Measurements from ENCODE around the gene LTF.

The LTF gene

GRCh38 chr3:46412786-46413298, 51.9 kb downstream of the LTF start:
- DNase-seq (ENCODE audit: low read depth), result no peak
- no peak overlapping the region for H3K4me3 ChIP-seq (ENCODE audit: low read depth, low read length)
- TF ChIP-seq CTCF (IDR thresholded peaks at IDR 0.05; ENCODE audit: control insufficient read depth, extremely low read depth, insufficient read depth), result no peak

- H3K4me3 ChIP-seq (ENCODE audit: low read depth, low read length), result no peak overlapping the region
- DNase-seq (ENCODE audit: low read depth), result no peak
- TF ChIP-seq CTCF (IDR thresholded peaks at IDR 0.05; ENCODE audit: control insufficient read depth, extremely low read depth, insufficient read depth), result no peak
Observed at GRCh38 chr3:46411271-46411670, 53.4 kb downstream of the LTF start.

- no peak for DNase-seq (ENCODE audit: low read depth)
- H3K4me3 ChIP-seq (ENCODE audit: low read depth, low read length), result no peak overlapping the region
- TF ChIP-seq CTCF (IDR thresholded peaks at IDR 0.05; ENCODE audit: control insufficient read depth, extremely low read depth, insufficient read depth), result no peak
Observed at GRCh38 chr3:46410669-46411068, 54.0 kb downstream of the LTF start.

- H3K4me3 ChIP-seq (ENCODE audit: low read depth, low read length), result no peak overlapping the region
- TF ChIP-seq CTCF (IDR thresholded peaks at IDR 0.05; ENCODE audit: control insufficient read depth, extremely low read depth, insufficient read depth), result no peak
Observed at GRCh38 chr3:46409739-46410489, 54.8 kb downstream of the LTF start.

GRCh38 chr3:46408853-46409252, 55.9 kb downstream of the LTF start:
- no peak for DNase-seq (ENCODE audit: low read depth)
- H3K4me3 ChIP-seq (ENCODE audit: low read depth, low read length), result no peak overlapping the region
- no peak for TF ChIP-seq CTCF (IDR thresholded peaks at IDR 0.05; ENCODE audit: control insufficient read depth, extremely low read depth, insufficient read depth)

More at GRCh38 chr3:46409739-46410489, 54.8 kb downstream of the LTF start:
- DNase-seq (ENCODE audit: low read depth), result no peak

- TF ChIP-seq CTCF (IDR thresholded peaks at IDR 0.05; ENCODE audit: control insufficient read depth, extremely low read depth, insufficient read depth), result no peak
- no peak overlapping the region for H3K4me3 ChIP-seq (ENCODE audit: low read depth, low read length)
- DNase-seq (ENCODE audit: low read depth), result no peak
Observed at GRCh38 chr3:46407970-46408369, 56.7 kb downstream of the LTF start.

Data from LNCaP clone FGC (cell line).